PFSK-1 (cell line): ENCODE data around the gene SPATA46.

ENCODE experiments used
- FOXP2 ChIP-seq: optimal IDR thresholded peaks from 2 replicates; pipeline ENCODE3; 2011; ENCODE audit warnings: borderline replicate concordance, control low read depth, inconsistent platforms; ENCODE audit not compliant: insufficient read depth; ENCODE audit errors: extremely low read length, extremely low read depth
- POLR2AphosphoS5 ChIP-seq: IDR thresholded peaks from 2 replicates; pipeline ENCODE4 v1.6.1; 2012; ENCODE audit warnings: low read depth, mild to moderate bottlenecking, control low read depth, low read length, moderate library complexity
- SIN3A ChIP-seq: IDR thresholded peaks from 2 replicates; pipeline ENCODE4 v1.6.1; 2012; ENCODE audit warnings: mild to moderate bottlenecking, low read length, moderate library complexity, borderline replicate concordance; ENCODE audit not compliant: insufficient read depth
- TAF1 ChIP-seq: IDR thresholded peaks from 2 replicates; pipeline ENCODE4 v1.6.1; 2012; ENCODE audit warnings: low read length, control low read depth, borderline replicate concordance; ENCODE audit not compliant: insufficient read depth
- TF ChIP-seq, protein P1 (sequence below), 2 experiments: IDR thresholded peaks; 2 replicates each; pipeline versions ENCODE4 v1.6.1 to v1.8.0; 2011 to 2012; ENCODE audit warnings: low read depth in 2 of 2, low read length in 2 of 2, control low read depth in 1 of 2, inconsistent platforms in 1 of 2, mild to moderate bottlenecking in 1 of 2, moderate library complexity in 1 of 2; ENCODE audit not compliant: insufficient read depth in 1 of 2

GRCh38 chr1:162385702-162386101 lies 9.0 kb upstream of the SPATA46 start:
- TF ChIP-seq, protein P1, sequence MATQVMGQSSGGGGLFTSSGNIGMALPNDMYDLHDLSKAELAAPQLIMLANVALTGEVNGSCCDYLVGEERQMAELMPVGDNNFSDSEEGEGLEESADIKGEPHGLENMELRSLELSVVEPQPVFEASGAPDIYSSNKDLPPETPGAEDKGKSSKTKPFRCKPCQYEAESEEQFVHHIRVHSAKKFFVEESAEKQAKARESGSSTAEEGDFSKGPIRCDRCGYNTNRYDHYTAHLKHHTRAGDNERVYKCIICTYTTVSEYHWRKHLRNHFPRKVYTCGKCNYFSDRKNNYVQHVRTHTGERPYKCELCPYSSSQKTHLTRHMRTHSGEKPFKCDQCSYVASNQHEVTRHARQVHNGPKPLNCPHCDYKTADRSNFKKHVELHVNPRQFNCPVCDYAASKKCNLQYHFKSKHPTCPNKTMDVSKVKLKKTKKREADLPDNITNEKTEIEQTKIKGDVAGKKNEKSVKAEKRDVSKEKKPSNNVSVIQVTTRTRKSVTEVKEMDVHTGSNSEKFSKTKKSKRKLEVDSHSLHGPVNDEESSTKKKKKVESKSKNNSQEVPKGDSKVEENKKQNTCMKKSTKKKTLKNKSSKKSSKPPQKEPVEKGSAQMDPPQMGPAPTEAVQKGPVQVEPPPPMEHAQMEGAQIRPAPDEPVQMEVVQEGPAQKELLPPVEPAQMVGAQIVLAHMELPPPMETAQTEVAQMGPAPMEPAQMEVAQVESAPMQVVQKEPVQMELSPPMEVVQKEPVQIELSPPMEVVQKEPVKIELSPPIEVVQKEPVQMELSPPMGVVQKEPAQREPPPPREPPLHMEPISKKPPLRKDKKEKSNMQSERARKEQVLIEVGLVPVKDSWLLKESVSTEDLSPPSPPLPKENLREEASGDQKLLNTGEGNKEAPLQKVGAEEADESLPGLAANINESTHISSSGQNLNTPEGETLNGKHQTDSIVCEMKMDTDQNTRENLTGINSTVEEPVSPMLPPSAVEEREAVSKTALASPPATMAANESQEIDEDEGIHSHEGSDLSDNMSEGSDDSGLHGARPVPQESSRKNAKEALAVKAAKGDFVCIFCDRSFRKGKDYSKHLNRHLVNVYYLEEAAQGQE (IDR thresholded peaks at IDR 0.05; ENCODE audit: insufficient read depth in 1 of 2, low read depth in 2 of 2, low read length in 2 of 2): no peak
- TF ChIP-seq TAF1: no peak
- no peak for TF ChIP-seq SIN3A
- TF ChIP-seq POLR2AphosphoS5: no peak
- TF ChIP-seq FOXP2: no peak
